Transverse colon (tissue), 4 donors: Measurements from ENCODE around the gene IFT22.

Source experiments
- CTCF ChIP-seq, 5 experiments: fragments of 200-600 bp in 3 of 5; fragments of 450-650 bp in 2 of 5; sonication (generic) in 3 of 5; IDR thresholded peaks; 1 replicate in 2 of 5; 2 replicates in 3 of 5; pipeline ENCODE4 v1.5.1; 2016 to 2017; ENCODE audit warnings: antibody characterized with exemption in 5 of 5, inconsistent platforms in 3 of 5, mild to moderate bottlenecking in 2 of 5, moderate library complexity in 1 of 5
- POLR2AphosphoS5 ChIP-seq, 3 donors: sonication (generic); formaldehyde crosslinking; IDR thresholded peaks; one replicate each; pipeline ENCODE4 v1.6.1; 2016; ENCODE audit warnings: antibody characterized with exemption in 3 of 3

GRCh38 chr7:101308245-101309085 is 13.1 kb downstream of the IFT22 start:
- TF ChIP-seq CTCF (IDR thresholded peaks at IDR 0.05) (no peak), POLR2AphosphoS5 (IDR thresholded peaks at IDR 0.05) (peak in 1 of 3 donors; percentile 20)
